Measurements from ENCODE around the gene NTN1.

NTN1 gene

GRCh38 chr17:9028202-9028987, 7.1 kb downstream of the NTN1 start:
- Histone ChIP-seq H3K36me3 (ENCODE audit: insufficient read depth) (no peaks in the 10 kb centered on the region), H2AFZ (ENCODE audit: low read depth) (no peak overlapping the region), H3K27me3 (ENCODE audit: insufficient read depth, low read depth) (no peaks in the 10 kb centered on the region), H4K20me1 (ENCODE audit: insufficient read depth) (no peaks in the 10 kb centered on the region), H3K9ac (no peak overlapping the region), H3K79me2 (ENCODE audit: insufficient read depth, low read depth) (no peaks in the 10 kb centered on the region), H3K4me1 (ENCODE audit: low read depth, poor library complexity, severe bottlenecking) (no peaks in the 10 kb centered on the region), H3K27ac (no peak overlapping the region), H3K4me3 (IDR thresholded peaks at IDR 0.05; ENCODE audit: insufficient read depth, low read depth, low read length) (no peak overlapping the region), H3K4me2 (no peak overlapping the region)
- no peak for TF ChIP-seq CTCF (conservative IDR thresholded peaks at IDR 0.05; ENCODE audit: low read depth, low read length)

- Histone ChIP-seq H3K79me2 (ENCODE audit: insufficient read depth, low read depth) (no peaks in the 10 kb centered on the region), H3K9ac (no peak overlapping the region), H3K27me3 (ENCODE audit: insufficient read depth, low read depth) (no peaks in the 10 kb centered on the region), H3K4me3 (IDR thresholded peaks at IDR 0.05; ENCODE audit: insufficient read depth, low read depth, low read length) (no peak overlapping the region), H3K36me3 (ENCODE audit: insufficient read depth) (no peaks in the 10 kb centered on the region), H2AFZ (ENCODE audit: low read depth) (no peak overlapping the region), H3K4me2 (no peak overlapping the region), H3K4me1 (ENCODE audit: low read depth, poor library complexity, severe bottlenecking) (no peaks in the 10 kb centered on the region), H3K27ac (no peak overlapping the region), H4K20me1 (ENCODE audit: insufficient read depth) (no peaks in the 10 kb centered on the region)
- TF ChIP-seq CTCF (conservative IDR thresholded peaks at IDR 0.05; ENCODE audit: low read depth, low read length): no peak
These were observed 7.8 kb downstream of the NTN1 start for GRCh38 chr17:9028988-9029570.

- H3K9ac ChIP-seq: no peak overlapping the region
- H3K79me2 ChIP-seq (ENCODE audit: insufficient read depth, low read depth): no peaks in the 10 kb centered on the region
- no peaks in the 10 kb centered on the region for H3K4me1 ChIP-seq (ENCODE audit: low read depth, poor library complexity, severe bottlenecking)
- no peak overlapping the region for H3K4me2 ChIP-seq
- no peaks in the 10 kb centered on the region for H3K36me3 ChIP-seq (ENCODE audit: insufficient read depth)
- H3K27ac ChIP-seq: no peak overlapping the region
- no peak for TF ChIP-seq CTCF (conservative IDR thresholded peaks at IDR 0.05; ENCODE audit: low read depth, low read length)
- no peaks in the 10 kb centered on the region for H3K27me3 ChIP-seq (ENCODE audit: insufficient read depth, low read depth)
- no peaks in the 10 kb centered on the region for H4K20me1 ChIP-seq (ENCODE audit: insufficient read depth)
- no peak overlapping the region for H3K4me3 ChIP-seq (IDR thresholded peaks at IDR 0.05; ENCODE audit: insufficient read depth, low read depth, low read length)
- H2AFZ ChIP-seq (ENCODE audit: low read depth): no peak overlapping the region
These were observed 10.8 kb downstream of the NTN1 start for GRCh38 chr17:9032151-9032550.

- Histone ChIP-seq H3K4me3 (IDR thresholded peaks at IDR 0.05; ENCODE audit: insufficient read depth, low read depth, low read length) (no peak overlapping the region), H4K20me1 (ENCODE audit: insufficient read depth) (no peaks in the 10 kb centered on the region), H3K9ac (no peak overlapping the region), H3K79me2 (ENCODE audit: insufficient read depth, low read depth) (no peaks in the 10 kb centered on the region), H3K36me3 (ENCODE audit: insufficient read depth) (no peaks in the 10 kb centered on the region), H3K4me2 (no peak overlapping the region), H3K4me1 (ENCODE audit: low read depth, poor library complexity, severe bottlenecking) (no peaks in the 10 kb centered on the region), H3K27ac (no peak overlapping the region), H2AFZ (ENCODE audit: low read depth) (no peak overlapping the region), H3K27me3 (ENCODE audit: insufficient read depth, low read depth) (no peaks in the 10 kb centered on the region)
- no peak for TF ChIP-seq CTCF (conservative IDR thresholded peaks at IDR 0.05; ENCODE audit: low read depth, low read length)
These were observed 11.3 kb downstream of the NTN1 start for GRCh38 chr17:9032583-9032982.

Data from KMS-11 (cell line).